ENCODE results near the gene SUPT20HL1.
"Not testable (repeated sequence)": the region's sequence is repeated elsewhere in the genome, so short reads cannot be mapped to it uniquely, and the experiment has no call there.

The SUPT20HL1 gene

DNA sequence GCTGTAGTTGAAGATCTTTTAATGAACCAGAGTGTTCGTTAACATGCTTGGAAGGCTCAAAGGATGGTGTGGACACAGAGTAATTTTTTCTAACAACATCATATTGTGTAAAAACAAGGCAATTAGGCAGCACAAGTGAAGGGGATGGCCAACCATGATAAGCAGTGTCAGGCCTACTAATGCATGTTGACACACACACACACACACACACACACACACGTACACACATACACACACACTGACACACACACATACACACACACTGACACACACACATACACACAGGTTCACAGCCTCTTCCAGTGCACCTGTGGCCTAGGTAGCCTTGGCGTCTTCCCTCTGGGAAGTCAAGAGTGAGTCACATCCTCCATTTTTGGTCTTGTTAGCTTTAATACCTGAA is at the start of gene SUPT20HL1:
Gene SUPT20HL1, plus strand, starts transcription at position 368 of the 400 bp plus-strand sequence. CDS start 2,122 bp downstream, outside the sequence.
- DNase-seq, result no peak

DNA sequence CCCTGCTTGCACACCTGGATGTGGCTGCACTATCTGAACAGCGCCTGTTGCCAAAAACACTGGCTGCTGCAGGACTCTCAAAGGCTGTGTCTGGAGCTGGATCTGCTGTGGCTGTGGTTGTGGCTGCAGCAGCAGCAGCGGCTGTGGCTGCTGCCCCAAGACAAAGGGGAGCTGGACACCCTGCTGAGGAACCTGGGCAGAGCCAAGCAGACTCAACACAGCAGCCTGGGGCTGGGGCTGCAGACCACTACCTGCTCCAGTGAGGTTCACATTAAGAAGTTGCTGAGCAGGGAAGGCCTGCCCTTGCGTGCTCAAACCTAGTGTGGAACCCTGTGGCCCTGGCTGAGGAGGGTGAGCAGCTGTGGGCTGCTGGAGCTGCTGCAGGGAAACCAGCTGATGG is 49.5 kb upstream of the SUPT20HL1 start:
- not testable (repeated sequence) for DNase-seq

DNA sequence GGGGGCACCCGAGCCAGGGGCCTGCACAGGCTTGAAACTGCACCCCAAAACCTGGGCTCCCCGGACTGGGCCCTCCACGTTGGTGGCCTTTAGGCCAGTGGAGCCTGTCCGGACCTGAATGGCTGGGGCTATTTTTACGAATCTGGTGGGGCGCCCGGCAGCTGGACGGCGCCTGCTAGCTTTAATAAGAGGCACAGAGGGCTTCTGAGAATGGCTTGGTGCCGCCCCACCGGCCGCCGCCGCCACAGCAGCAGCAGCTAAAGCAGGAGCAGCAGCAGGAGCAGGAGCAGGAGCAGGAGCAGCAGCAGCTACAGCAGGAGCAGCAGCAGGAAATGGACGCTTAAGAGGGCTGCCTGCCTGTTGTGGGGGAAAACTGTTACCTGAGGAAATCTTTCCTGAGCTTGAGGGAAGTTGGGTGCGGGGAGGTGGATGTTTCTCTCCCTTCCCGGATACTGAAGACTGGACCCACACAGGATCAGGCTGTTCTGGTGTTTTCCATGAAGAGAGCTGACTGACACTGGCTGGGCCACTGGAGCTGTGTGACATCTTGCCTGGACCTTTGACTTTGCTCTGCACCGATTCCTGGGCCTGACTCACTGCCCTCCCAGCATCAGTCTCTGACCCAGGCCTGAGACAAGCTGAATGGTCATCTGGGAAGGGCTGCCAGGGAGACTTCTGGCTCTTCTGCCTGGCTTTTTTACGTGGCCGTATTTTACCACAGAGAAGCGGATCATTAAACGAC is 48.8 kb upstream of the SUPT20HL1 start:
- DNase-seq, result not testable (repeated sequence)

DNA sequence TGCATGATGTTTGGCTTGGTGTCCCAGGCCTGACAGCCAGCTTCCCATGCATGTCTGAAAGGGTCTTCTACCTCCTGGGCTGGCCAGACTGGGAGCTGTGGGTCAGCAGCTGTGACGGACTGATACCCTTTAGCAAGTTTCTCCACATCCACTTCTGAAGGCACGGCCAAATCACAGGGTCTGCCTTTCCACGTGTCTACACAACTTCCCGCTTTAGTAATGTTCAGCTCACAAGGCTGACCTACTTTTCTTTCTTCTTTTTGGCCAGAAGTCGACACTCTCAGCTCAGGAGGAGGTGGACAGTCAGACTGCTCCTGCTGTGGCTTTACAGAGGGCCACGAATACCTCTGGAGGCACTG is 48.2 kb upstream of the SUPT20HL1 start:
- not testable (repeated sequence) for DNase-seq

DNA sequence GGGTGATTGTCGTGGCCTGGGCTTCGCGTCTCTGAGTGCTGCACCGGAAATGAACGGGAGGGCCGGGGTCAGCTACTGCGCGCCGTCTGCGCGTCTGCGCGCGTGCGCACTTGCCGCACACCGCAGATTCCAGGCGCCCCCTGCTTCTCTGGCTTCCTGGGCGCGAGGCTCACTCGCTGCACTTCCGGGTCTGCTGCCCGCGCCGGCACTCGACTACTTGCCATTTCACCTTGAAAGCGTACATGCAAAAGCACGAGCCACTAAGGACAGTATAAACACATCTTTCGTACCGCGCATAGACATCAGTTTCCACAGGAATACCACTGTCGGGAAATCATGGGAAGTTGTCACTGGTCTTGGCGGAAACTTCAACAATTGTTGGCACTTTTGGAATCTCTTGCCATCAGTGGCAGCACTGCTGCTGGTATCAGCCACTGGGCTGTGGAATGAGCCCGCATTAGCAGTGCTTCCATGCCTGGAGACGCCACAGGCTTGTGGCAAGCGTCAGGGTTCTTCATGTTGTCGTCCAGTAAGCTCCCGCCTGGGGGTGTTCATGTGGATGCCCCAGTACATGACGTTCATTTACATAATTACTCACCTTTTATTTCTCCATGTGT is 46.3 kb upstream of the SUPT20HL1 start, which contains the start of gene SUPT20HL2:
Gene SUPT20HL2, minus strand, starts transcription at position 51 of the 617 bp plus-strand sequence. CDS start 754 bp downstream, outside the sequence.
- DNase-seq, result no peak

DNA sequence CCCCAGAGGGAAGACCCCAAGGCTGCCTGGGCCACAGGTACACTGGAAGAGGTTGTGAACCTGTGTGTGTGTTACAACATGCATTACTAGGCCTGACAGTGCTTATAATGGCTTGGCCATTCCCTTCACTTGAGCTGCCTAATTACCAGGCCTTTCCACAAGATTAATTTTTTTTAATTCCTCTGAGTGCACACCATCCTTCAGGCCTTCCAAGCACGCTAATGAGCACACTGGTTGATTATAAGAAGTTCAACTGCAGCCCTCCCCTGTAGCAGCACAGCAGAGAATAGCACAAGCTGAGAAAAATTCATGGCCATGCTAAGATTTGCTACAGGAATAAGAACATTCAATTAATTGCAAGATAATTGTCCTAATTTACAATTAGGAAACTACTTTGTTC is 44.3 kb upstream of the SUPT20HL1 start:
- no peak for DNase-seq

DNA sequence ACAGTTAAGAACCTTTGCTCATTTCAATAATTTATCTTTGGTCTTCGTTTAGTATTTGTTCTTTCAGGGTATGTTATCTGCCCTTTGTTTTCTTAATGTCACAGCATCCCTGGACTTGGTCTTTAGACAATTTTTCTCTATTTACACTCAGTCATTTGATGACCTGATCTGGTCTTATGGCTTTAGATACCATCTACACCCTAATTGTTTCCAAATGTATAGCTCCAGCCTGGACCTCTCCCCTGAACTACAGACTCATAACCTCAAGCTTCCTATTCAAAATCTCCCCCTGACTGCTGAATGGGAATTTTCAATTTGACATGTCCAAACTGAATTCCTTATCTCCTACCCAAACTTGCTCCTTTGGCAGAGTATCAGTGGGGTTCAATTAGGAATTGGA is 42.9 kb upstream of the SUPT20HL1 start:
- DNase-seq, result no peak

DNA sequence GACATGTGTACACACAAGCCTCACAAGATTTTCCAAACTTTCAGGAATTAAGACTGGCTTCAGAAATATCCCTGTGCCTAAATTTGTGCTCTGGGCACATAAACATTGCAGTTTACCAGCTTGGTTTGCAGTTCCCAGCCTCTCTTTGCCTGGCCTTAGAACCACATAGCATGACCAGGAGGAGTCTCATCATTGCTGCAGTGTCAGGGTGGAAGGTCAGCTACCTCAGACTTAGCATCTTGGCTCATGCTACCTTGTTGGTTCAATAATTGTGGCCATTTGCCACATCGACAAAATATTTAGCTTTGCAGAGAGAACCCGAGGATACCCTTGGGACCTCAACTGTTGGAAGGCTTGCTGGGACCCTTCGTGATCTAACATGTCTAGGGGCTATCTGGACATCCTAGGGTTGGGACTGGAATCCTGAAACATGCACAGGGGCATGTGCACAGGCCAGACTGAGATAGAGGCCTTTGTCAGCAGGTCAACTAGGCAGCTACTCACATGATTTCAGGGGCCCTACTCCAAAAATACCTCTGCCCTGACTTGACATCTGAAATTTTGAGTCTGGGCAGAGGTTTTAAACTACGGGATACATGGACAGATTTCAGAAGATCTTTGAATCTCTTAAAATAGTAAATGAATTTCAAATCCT is 38.6 kb upstream of the SUPT20HL1 start:
- DNase-seq, result no peak

DNA sequence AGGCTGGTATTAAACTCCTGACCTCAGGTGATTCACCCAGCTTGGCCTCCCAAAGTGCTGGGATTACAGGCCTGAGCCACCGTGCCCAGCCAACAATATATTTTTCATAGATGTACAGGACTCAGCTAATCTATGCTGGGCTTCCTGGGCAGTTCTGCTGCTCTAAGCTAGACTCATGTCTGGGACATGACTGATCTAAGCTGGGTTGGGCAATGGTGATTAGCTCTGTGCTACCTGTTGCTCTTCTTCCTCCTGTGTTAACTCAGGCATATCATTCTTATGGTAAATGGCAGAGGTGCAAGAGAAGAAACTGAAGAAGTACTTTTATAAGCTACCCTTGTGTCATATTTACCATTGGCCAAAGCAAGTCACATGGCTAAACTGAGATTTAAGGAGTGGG is 35.2 kb upstream of the SUPT20HL1 start:
- no peak for DNase-seq

DNA sequence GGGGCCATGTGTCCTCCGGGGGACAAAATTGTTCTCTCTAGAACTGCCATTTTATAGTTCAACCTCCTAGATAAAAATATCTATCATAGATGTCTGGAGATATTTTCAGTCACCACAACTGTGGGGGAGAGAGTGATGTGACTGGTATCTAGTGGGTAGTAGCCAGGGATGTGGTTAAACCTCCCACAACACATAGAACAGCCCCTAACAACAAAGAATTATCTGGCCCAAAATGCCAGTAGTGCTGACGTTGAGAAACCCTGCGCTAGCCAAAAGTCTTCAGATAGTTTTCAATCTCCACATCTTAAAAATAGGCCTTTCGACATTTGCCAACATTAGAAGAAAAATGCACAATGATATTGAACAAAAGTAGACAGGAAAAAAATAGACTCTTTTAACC is 27.6 kb upstream of the SUPT20HL1 start:
- no peak for DNase-seq

DNA sequence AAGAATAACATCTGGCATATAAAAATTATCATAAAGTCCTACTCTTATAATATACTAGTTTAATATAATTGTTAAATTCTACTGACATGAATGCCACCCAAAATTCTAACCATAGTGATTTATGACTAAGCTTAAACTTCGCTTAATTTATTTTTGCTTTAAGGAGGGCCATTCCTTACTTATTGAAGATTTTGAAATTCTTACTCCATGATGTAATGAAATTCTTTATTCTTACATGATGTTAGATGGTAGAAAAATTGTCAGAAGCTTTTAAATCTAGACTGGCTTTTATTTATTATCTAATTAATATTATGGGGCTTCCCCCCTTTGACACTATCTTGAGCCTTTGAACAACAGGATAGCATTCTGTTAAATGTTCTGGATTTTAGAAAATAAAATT is 27.1 kb upstream of the SUPT20HL1 start:
- DNase-seq, result no peak

DNA sequence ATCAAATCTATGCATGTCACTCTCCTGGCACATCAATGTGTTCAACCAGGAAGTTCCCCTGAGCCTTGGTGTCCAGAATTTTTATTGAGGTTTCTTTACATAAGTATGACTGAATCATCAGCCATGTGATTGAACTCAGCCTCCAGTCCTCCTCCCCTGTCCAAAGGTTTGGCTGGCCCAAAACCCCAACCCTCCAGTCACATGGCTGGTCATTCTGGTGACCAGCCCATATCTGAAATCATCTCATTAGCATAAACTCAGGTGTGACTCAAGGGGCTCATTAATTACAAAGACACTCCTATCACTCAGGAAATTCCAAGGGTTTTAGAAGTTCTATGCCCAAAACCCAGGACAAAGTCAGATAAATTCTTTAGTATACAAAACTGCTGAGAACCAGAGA is 26.0 kb upstream of the SUPT20HL1 start:
- no peak for DNase-seq

DNA sequence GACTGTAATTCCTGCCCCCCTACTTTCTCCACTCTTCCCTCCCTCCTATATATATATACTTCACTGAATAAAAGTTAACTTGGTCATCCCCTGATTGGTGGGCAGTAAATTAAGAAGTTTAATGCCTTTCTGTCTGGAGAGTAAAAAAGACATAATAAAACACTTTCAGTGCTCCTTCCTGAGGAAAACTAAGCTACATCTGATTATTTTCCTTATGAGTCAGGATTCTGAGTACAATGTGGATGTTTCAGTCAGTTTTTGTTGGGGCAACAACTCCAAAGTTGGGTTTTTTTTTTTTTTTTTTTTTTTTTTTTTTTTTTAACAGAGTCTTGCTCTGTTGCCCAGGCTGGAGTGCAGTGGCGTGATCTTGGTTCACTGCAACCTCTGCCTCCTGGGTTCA is 24.6 kb upstream of the SUPT20HL1 start:
- no peak for DNase-seq

DNA sequence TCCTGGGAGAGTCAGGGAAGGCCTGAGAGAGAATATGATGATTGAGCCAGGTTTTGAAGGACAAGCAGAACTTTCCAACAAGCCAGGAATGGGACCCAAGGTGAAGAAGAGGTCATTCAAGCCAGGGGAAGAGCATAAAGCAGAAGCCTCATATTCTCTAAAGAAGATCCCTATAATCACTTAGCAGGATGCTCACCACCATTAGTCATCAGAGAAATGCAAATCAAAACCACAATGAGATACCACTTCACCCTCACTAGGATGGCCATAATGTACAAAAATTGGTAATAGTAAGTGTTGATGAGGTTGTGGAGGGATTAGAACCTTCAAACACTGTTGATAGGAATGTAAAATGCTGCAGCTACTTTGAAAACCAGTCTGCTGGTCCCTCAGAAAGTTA is 20.5 kb upstream of the SUPT20HL1 start:
- no peak for DNase-seq

DNA sequence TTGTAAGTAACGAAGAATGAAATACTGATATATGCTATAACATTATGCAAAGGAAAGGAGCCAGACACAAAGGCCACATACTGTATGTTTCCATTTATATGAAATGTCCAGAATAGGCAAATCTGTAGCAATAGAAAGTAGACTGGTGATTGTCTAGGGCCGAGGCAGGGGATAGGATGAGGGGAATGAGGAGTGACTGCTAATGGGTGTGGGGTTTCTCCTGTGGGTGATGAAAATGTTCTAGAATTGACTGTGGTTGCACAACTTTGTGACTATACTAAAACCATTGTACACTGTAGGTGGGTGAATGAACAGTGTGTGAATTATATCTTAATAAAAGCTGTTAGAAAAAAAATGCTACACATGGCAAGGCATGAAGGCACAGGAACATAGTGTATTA is 19.9 kb upstream of the SUPT20HL1 start:
- no peak for DNase-seq

DNA sequence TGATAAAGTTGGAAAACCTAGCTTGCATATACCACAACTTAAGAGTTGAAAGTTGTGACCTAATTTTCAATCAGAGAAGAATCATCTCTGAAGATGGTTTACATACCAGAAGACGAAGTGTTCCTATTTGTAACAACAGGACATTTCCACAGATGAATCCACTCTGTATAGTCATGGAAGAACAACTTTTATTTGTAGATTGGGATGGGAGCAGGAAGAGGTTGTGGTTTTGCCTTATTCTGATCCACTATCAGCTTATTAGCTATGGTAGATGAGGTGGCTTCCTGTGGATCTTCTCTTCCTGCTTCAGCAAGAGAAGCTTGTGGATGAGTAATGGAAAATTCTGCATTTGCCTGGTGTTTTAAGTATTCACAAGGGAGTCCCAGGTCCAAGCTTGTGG is 18.6 kb upstream of the SUPT20HL1 start:
- no peak for DNase-seq

DNA sequence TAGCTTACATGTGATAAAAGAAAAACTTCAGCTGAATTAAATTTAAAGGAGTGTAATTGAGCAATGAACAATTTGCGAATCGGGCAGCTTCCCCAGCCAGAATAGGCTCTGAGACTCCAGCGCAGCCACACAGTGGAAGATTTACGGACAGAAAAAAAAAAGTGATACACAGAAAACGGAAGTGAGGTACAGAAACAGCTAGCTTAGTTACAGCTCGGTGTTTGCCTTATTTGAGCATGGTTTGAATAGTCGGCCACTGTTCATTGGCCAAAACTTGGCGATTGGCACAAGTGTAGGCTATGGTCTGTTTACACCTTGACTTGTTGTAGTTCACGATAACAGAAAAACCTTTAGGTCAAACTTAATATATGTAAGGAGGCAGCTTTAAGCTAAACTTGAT is 16.7 kb upstream of the SUPT20HL1 start:
- no peak for DNase-seq

DNA sequence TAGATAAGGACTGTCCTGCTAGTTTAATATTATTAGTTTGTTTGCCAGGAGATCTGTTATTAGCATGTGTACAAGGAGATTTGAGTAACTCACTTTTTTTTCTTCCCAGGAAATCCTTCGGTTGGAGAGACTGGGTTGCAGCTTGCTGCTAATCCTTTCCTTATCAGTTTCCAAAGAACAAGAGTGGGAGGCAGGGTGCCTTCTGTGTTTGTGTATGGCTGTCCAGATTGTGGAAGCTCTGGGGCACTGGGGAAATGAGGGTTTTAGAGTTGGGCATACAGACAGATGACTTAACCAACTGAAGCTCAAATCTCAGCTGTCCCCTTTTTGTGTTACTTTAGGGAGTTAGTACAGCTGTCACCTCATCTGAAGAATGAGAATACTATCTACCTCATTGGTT is 12.6 kb upstream of the SUPT20HL1 start:
- DNase-seq, result no peak

DNA sequence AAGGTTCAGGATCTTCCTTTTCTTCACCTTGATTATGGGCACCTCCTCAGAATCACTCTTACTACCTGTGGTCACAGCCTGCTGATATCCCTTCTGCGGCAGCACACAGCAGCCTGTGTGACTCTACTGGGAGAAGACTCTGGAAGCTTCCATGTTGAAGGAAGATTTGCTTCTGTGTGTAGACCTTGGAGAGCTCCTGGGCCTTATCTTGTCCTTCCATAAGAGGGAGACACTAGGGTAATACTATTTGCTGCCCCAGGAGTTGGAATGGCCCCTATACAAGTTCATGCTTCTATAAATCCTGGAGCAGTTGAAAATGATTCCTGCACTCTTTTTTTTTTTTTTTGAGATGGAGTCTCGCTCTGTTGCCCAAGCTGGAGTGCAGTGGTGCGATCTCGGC is 10.2 kb upstream of the SUPT20HL1 start:
- no peak for DNase-seq

DNA sequence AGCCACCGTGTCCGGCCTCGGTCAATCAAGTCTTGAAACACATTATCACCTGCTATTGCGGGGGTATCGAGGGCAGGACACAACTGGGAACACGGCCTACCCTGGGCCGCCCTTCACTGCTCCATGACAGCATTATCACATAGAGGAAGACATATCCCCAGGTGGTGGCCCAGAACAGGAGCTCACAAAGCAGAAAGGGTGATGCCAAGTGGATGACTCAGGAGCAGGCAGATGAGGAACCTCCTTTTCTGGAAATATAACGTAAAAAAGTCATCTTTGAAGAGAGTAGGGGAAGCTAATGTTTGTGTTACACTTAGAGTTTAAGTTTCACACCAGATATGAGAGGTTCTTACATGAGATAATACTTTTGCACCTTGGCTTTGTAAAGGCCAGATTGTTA is 5.3 kb upstream of the SUPT20HL1 start:
- no peak for DNase-seq

DNA sequence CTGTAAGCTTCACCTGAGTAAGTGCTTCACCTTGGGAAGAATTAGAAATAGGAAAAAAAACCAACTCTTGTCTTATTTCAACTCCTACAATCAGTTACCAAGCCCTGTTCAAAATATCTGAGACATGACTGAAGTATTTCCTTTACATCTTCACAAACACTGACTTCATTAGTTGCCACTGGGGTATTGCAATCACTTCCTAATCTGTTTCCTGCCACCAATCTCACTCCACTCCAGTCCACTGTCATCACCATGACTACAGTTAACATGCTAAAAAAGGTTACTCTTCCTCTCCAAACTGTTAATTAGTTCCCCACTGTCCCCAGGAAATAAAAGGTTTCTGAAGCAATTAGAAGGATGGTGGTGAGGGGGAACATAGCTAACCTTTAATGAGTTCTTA is 3.3 kb upstream of the SUPT20HL1 start:
- no peak for DNase-seq

DNA sequence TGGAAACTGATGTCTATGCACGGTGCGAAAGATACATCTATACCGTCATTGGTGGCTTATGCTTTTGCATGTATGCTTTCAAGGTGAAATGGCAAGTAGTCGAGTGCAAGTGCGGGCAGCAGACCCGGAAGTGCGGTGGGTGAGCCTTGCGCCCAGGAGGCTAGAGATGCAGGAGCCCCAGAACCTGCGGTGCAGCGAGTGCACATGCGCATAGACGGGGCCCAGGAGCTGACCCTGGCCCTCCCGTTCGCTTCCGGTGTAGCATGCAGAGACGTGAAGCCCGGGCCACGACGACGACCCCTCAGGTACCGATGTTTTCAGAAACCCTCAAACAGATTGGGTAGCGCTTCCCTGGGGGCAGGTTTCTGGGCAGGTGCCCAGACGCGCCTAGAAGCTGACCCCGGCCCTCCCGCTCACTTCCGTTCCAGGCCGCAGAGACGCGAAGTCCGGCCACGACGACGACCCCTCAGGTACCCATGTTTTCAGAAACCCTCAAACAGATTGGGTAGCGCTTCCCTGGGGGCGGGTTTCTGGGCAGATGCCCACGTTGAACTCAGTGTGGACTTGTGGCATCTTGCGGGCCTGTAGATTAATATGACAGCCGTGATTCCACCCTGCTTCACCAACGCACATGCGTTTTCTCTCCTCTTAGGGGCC is 1.8 kb downstream of the SUPT20HL1 start:
- not testable (repeated sequence) for DNase-seq

DNA sequence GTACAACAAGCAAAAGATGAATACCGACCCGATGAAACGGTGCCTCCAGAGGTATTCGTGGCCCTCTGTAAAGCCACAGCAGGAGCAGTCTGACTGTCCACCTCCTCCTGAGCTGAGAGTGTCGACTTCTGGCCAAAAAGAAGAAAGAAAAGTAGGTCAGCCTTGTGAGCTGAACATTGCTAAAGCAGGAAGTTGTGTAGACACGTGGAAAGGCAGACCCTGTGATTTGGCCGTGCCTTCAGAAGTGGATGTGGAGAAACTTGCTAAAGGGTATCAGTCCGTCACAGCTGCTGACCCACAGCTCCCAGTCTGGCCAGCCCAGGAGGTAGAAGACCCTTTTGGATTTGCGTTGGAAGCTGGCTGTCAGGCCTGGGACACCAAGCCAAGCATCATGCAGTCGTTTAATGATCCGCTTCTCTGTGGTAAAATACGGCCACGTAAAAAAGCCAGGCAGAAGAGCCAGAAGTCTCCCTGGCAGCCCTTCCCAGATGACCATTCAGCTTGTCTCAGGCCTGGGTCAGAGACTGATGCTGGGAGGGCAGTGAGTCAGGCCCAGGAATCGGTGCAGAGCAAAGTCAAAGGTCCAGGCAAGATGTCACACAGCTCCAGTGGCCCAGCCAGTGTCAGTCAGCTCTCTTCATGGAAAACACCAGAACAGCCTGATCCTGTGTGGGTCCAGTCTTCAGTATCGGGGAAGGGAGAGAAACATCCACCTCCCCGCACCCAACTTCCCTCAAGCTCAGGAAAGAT is 3.2 kb downstream of the SUPT20HL1 start:
- not testable (repeated sequence) for DNase-seq
